Upper lobe of right lung (tissue), 1 donor: ENCODE measurements around the gene IL11. TPM values are rescaled to one million over a fixed set of nuclear protein-coding genes. Genes with fewer than 3 reads are reported as not detected.
A peak's percentile ranks its signal among the peaks of the same experiment; 100 is the strongest.

Source experiments
- ATAC-seq: fragments of 200-7000 bp; cut with Tn5 transposase; one replicate; pipeline ENCODE4 v1.9.1; 2020; ENCODE audit warnings: mild to moderate bottlenecking, moderate library complexity
- DNase-seq: peaks from one replicate; pipeline ENCODE4 v3.0.0-alpha.2; 2020
- H3K27ac ChIP-seq: fragments of 200-600 bp; one replicate; pipeline ENCODE4 v1.8.0; 2022
- H3K27me3 ChIP-seq: fragments of 200-600 bp; one replicate; pipeline ENCODE4 v1.8.0; 2022; ENCODE audit warnings: mild to moderate bottlenecking
- H3K36me3 ChIP-seq: fragments of 200-600 bp; one replicate; pipeline ENCODE4 v1.8.0; 2022
- H3K4me1 ChIP-seq: fragments of 200-600 bp; one replicate; pipeline ENCODE4 v1.8.0; 2022
- H3K4me3 ChIP-seq: fragments of 200-600 bp; one replicate; pipeline ENCODE4 v1.8.0; 2022; ENCODE audit warnings: mild to moderate bottlenecking
- H3K9me3 ChIP-seq: fragments of 200-600 bp; one replicate; pipeline ENCODE4 v1.8.0; 2022
- CTCF ChIP-seq: fragments of 200-600 bp; IDR thresholded peaks from one replicate; pipeline ENCODE4 v1.8.0; 2022; ENCODE audit warnings: antibody characterized with exemption
- intact Hi-C: fragments of 100-400 bp; cut with DNase I; formaldehyde crosslinking; loops from one replicate; pipeline ENCODE4 v1.11.0; 2022
- total RNA-seq: library from RNA; stranded (reverse); fragmentation: NEBNext Ultra II Directional; extraction: Animal tissue kit (Norgen Biotek cat#: 25700); gene quantifications from one replicate; pipeline ENCODE4 v1.2.1, GENCODE V29; 2021
- donor health status: DM: no; HTN: yes; CAD: no; lungs with severe emphysema.

The IL11 gene
- total RNA-seq, 1 donor from 2014 or later = 0.84 TPM

GRCh38 chr19:55319785-55320184, 50.5 kb downstream of the IL11 start:
- Histone ChIP-seq H3K4me3 (no peak overlapping the region), H3K27me3 (no peaks in the 10 kb centered on the region), H3K9me3 (no peaks in the 10 kb centered on the region), H3K36me3 (no peaks in the 10 kb centered on the region), H3K4me1 (no peaks in the 10 kb centered on the region), H3K27ac (no peak overlapping the region)
- intact Hi-C loops = no loop called here
- ATAC-seq = peak; percentile 56
- DNase-seq = no peak
- no peak for TF ChIP-seq CTCF

- Histone ChIP-seq H3K4me3 (no peak overlapping the region), H3K4me1 (no peaks in the 10 kb centered on the region), H3K27ac (no peak overlapping the region), H3K9me3 (no peaks in the 10 kb centered on the region), H3K27me3 (no peaks in the 10 kb centered on the region), H3K36me3 (no peaks in the 10 kb centered on the region)
- no peak for ATAC-seq
- intact Hi-C loops = no loop called here
- DNase-seq = no peak
- TF ChIP-seq CTCF = no peak
Observed at GRCh38 chr19:55316646-55317045, 53.6 kb downstream of the IL11 start.

- Histone ChIP-seq H3K4me3 (no peak overlapping the region), H3K27ac (no peak overlapping the region), H3K36me3 (no peaks in the 10 kb centered on the region), H3K9me3 (no peaks in the 10 kb centered on the region), H3K27me3 (no peaks in the 10 kb centered on the region), H3K4me1 (no peaks in the 10 kb centered on the region)
- DNase-seq (no peak), ATAC-seq (no peak)
- TF ChIP-seq CTCF = no peak
- intact Hi-C loops = no loop called here
Observed at GRCh38 chr19:55315956-55316525, 54.2 kb downstream of the IL11 start.

GRCh38 chr19:55314396-55314795, 55.9 kb downstream of the IL11 start:
- TF ChIP-seq CTCF = no peak
- H3K4me3 ChIP-seq = no peak overlapping the region
- intact Hi-C loops = no loop called here

More at GRCh38 chr19:55314396-55314795, 55.9 kb downstream of the IL11 start:
- no peaks in the 10 kb centered on the region for H3K36me3 ChIP-seq
- no peaks in the 10 kb centered on the region for H3K27me3 ChIP-seq
- H3K9me3 ChIP-seq = no peaks in the 10 kb centered on the region
- H3K27ac ChIP-seq = no peak overlapping the region
- DNase-seq = no peak
- ATAC-seq = no peak
- no peaks in the 10 kb centered on the region for H3K4me1 ChIP-seq

Other genes with a start within 250 kb of the IL11 start
- gene TNNT1, start 221.3 kb downstream of the IL11 start, total RNA-seq = 1.2 TPM
- not detected for gene TNNI3, start 212.7 kb downstream of the IL11 start, total RNA-seq
- 1.5 TPM for gene DNAAF3, start 203.8 kb downstream of the IL11 start, total RNA-seq
- gene SYT5, start 190.2 kb downstream of the IL11 start, total RNA-seq = not detected
- not detected for gene PTPRH, start 161.0 kb downstream of the IL11 start, total RNA-seq
- 4.3 TPM for gene TMEM86B, start 141.7 kb downstream of the IL11 start, total RNA-seq
- 61.0 TPM for gene PPP6R1, start 111.4 kb downstream of the IL11 start, total RNA-seq
- gene HSPBP1, start 90.4 kb downstream of the IL11 start, total RNA-seq = 19.7 TPM
- gene BRSK1, start 86.5 kb downstream of the IL11 start, total RNA-seq = 1.3 TPM
- gene TMEM150B, start 45.1 kb downstream of the IL11 start, total RNA-seq = 23.9 TPM
- 11.7 TPM for gene KMT5C, start 30.6 kb downstream of the IL11 start, total RNA-seq
- not detected for gene COX6B2, start 15.7 kb downstream of the IL11 start, total RNA-seq
- gene GARIN5B, start 7.2 kb downstream of the IL11 start, total RNA-seq = not detected
- gene TMEM190, start 6.4 kb upstream of the IL11 start, total RNA-seq = not detected
- 19.8 TPM for gene TMEM238, start 13.8 kb upstream of the IL11 start, total RNA-seq
- gene RPL28, start 15.5 kb upstream of the IL11 start, total RNA-seq = 1,343 TPM
- gene UBE2S, start 37.3 kb upstream of the IL11 start, total RNA-seq = 19.5 TPM
- gene SHISA7, start 72.8 kb upstream of the IL11 start, total RNA-seq = not detected
- gene ISOC2, start 91.2 kb upstream of the IL11 start, total RNA-seq = 25.3 TPM
- not detected for gene C19orf85, start 94.3 kb upstream of the IL11 start, total RNA-seq
- gene ZNF628, start 106.2 kb upstream of the IL11 start, total RNA-seq = 10.2 TPM
- 14.7 TPM for gene NAT14, start 114.7 kb upstream of the IL11 start, total RNA-seq
- gene SSC5D, start 118.0 kb upstream of the IL11 start, total RNA-seq = 6.0 TPM
- not detected for gene SBK2, start 166.7 kb upstream of the IL11 start, total RNA-seq
- 1.8 TPM for gene SBK3, start 175.1 kb upstream of the IL11 start, total RNA-seq
- 15.7 TPM for gene ZNF579, start 210.4 kb upstream of the IL11 start, total RNA-seq
- gene FIZ1, start 229.1 kb upstream of the IL11 start, total RNA-seq = 14.9 TPM
- gene ZNF524, start 229.8 kb upstream of the IL11 start, total RNA-seq = 28.6 TPM
- gene ZNF865, start 235.2 kb upstream of the IL11 start, total RNA-seq = 18.4 TPM